GM12878 (cell line): ENCODE results near the gene PLPPR2. TPM values are rescaled to one million over a fixed set of nuclear protein-coding genes. Genes with fewer than 3 reads are reported as not detected.

ENCODE experiments used
- CBX5 ChIP-seq: sonication (generic); IDR thresholded peaks from 2 replicates; pipeline ENCODE4 v1.6.1; 2016; ENCODE audit warnings: low read depth, moderate library complexity, mild to moderate bottlenecking, inconsistent platforms
- CHD2 ChIP-seq: IDR thresholded peaks from 2 replicates; pipeline ENCODE4 v1.6.1; 2011; ENCODE audit warnings: low read depth, low read length, improper control_type of control experiment, borderline replicate concordance
- EED ChIP-seq: sonication (generic); IDR thresholded peaks from 2 replicates; pipeline ENCODE4 v1.6.1; 2016; ENCODE audit warnings: antibody characterized with exemption, low read depth
- GABPA ChIP-seq: IDR thresholded peaks from 2 replicates; pipeline ENCODE4 v1.6.1; 2014; ENCODE audit warnings: antibody characterized with exemption, low read depth, mild to moderate bottlenecking, inconsistent platforms
- NBN ChIP-seq: fragments of 450-650 bp; IDR thresholded peaks from 2 replicates; pipeline ENCODE4 v1.6.1; 2016
- NFIC ChIP-seq: IDR thresholded peaks from 2 replicates; pipeline ENCODE4 v1.6.1; 2012; ENCODE audit warnings: low read depth, mild to moderate bottlenecking, inconsistent platforms, low read length, moderate library complexity
- NR2C1 ChIP-seq: fragments of 450-650 bp; IDR thresholded peaks from 2 replicates; pipeline ENCODE4 v1.6.1; 2017; ENCODE audit warnings: antibody characterized with exemption, mild to moderate bottlenecking, moderate library complexity
- PML ChIP-seq: IDR thresholded peaks from 2 replicates; pipeline ENCODE4 v1.6.1; 2012; ENCODE audit warnings: low read length, inconsistent platforms
- POLR2AphosphoS2 ChIP-seq: IDR thresholded peaks from 2 replicates; pipeline ENCODE4 v1.6.1; 2011; ENCODE audit warnings: low read depth, mild to moderate bottlenecking, low read length, improper control_type of control experiment, moderate library complexity
- SMAD1 ChIP-seq: fragments of 450-650 bp; IDR thresholded peaks from 2 replicates; pipeline ENCODE4 v1.6.1; 2018; ENCODE audit warnings: mild to moderate bottlenecking, low read depth; ENCODE audit not compliant: partially characterized antibody
- SMAD5 ChIP-seq: IDR thresholded peaks from 2 replicates; pipeline ENCODE4 v1.6.1; 2016; ENCODE audit warnings: antibody characterized with exemption, low read depth
- ZBED1 ChIP-seq: IDR thresholded peaks from 2 replicates; pipeline ENCODE4 v1.6.1; 2016; ENCODE audit warnings: borderline replicate concordance
- ZNF207 ChIP-seq: fragments of 450-650 bp; IDR thresholded peaks from 2 replicates; pipeline ENCODE4 v1.6.1; 2014; ENCODE audit warnings: antibody characterized with exemption, mild to moderate bottlenecking, borderline replicate concordance
- polyA plus RNA-seq, 11 experiments: library from polyadenylated mRNA; depleted of rRNA in 4 of 11; unstranded in 6 of 11; stranded (reverse) in 5 of 11; fragments of >200 nt; fragmentation: Nextera tagmentation in 4 of 11; fragmentation: Illumina TruSeq in 1 of 11; extraction: Ambion mirVana in 4 of 11; extraction: Trizol in 1 of 11; gene quantifications; 1 replicate in 1 of 11; 2 replicates in 10 of 11; pipeline versions ENCODE4 v1.2.1 to v1.2.3, GENCODE V29; 2011 to 2016; ENCODE audit warnings: inconsistent platforms in 2 of 11, missing spikeins in 2 of 11, low read depth in 1 of 11
- total RNA-seq, 4 experiments: library from RNA; depleted of rRNA in 3 of 4; stranded (reverse); fragments of >200 nt in 3 of 4; fragmentation: Illumina TruSeq in 1 of 4; extraction: Trizol in 1 of 4; gene quantifications; 2 replicates each; pipeline versions ENCODE4 v1.2.1 to v1.2.3, GENCODE V29; 2013 to 2021
- TF ChIP-seq, protein P1 (sequence below): fragments of 450-650 bp; formaldehyde crosslinking; IDR thresholded peaks from 2 replicates; pipeline ENCODE4 v1.4.0; 2020; ENCODE audit warnings: mild to moderate bottlenecking, moderate library complexity
- TF ChIP-seq, protein P2 (sequence below): fragments of 450-650 bp; IDR thresholded peaks from 2 replicates; pipeline ENCODE4 v1.6.1; 2017; ENCODE audit warnings: mild to moderate bottlenecking, low read depth, inconsistent platforms; ENCODE audit not compliant: poor library complexity, severe bottlenecking
- TF ChIP-seq, protein P3 (sequence below), 3 experiments: IDR thresholded peaks in 2 of 3; conservative IDR thresholded peaks in 1 of 3; 2 replicates each; pipeline ENCODE4 v1.5.1; 2011; ENCODE audit warnings: low read depth in 3 of 3, low read length in 3 of 3, mild to moderate bottlenecking in 3 of 3, control low read depth in 2 of 3, moderate library complexity in 2 of 3, inconsistent platforms in 1 of 3, mixed read lengths in 1 of 3; ENCODE audit not compliant: control insufficient read depth in 2 of 3, insufficient read depth in 1 of 3; ENCODE audit errors: extremely low read depth in 1 of 3
- TF ChIP-seq, protein P4 (sequence below): IDR thresholded peaks from 2 replicates; pipeline ENCODE4 v1.6.1; 2012; ENCODE audit warnings: mild to moderate bottlenecking, low read depth, low read length

Gene PLPPR2
- total and polyA plus RNA-seq, 10 of the 15 experiments (the other 5 are each of a cell fraction or from before 2014, with no cell fraction given), result 0.09 to 2.8 (median 0.70) TPM

DNA sequence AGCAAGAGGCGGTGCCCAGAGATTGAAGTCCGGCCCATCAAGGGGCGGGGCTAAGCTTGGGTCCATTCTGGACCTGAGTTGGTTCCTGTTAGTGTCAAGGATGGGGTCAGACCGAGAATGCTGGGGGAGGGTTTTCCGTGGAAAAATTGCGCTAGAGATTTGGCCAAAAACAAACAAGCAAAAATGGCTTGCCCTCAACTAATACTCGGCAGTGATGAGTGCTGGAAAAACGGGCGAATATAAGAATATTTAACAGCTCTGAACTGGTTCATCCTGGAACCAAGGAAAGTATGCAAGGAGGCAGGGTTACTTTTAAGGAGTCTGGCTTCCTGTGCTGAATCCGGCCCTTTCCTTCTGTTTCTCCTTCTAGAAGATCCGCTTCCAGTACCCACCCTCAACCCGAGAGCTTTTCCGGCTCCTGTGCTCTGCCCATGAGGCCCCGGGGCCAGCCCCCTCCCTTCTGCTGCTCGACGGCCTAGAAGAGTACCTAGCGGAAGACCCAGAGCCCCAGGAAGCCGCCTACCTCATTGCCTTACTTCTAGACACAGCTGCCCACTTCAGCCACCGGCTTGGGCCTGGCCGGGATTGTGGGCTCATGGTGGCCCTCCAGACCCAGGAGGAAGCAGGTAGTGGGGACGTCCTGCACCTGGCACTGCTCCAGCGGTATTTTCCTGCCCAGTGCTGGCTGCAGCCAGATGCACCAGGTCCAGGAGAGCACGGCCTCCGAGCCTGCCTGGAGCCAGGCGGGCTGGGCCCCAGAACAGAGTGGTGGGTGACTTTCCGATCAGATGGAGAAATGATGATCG, 20.1 kb downstream of the PLPPR2 start (continued):
- TF ChIP-seq, protein P1, sequence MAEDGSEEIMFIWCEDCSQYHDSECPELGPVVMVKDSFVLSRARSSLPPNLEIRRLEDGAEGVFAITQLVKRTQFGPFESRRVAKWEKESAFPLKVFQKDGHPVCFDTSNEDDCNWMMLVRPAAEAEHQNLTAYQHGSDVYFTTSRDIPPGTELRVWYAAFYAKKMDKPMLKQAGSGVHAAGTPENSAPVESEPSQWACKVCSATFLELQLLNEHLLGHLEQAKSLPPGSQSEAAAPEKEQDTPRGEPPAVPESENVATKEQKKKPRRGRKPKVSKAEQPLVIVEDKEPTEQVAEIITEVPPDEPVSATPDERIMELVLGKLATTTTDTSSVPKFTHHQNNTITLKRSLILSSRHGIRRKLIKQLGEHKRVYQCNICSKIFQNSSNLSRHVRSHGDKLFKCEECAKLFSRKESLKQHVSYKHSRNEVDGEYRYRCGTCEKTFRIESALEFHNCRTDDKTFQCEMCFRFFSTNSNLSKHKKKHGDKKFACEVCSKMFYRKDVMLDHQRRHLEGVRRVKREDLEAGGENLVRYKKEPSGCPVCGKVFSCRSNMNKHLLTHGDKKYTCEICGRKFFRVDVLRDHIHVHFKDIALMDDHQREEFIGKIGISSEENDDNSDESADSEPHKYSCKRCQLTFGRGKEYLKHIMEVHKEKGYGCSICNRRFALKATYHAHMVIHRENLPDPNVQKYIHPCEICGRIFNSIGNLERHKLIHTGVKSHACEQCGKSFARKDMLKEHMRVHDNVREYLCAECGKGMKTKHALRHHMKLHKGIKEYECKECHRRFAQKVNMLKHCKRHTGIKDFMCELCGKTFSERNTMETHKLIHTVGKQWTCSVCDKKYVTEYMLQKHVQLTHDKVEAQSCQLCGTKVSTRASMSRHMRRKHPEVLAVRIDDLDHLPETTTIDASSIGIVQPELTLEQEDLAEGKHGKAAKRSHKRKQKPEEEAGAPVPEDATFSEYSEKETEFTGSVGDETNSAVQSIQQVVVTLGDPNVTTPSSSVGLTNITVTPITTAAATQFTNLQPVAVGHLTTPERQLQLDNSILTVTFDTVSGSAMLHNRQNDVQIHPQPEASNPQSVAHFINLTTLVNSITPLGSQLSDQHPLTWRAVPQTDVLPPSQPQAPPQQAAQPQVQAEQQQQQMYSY, result peak; percentile 38; the same call in 1 of the 2 replicates
- TF ChIP-seq EED (0 out of 2 replicates have a peak, but pooled peaks have one; percentile 23), CHD2 (no peak), SMAD5 (peak; percentile 61; the same call in 1 of the 2 replicates), ZBED1 (no peak), POLR2AphosphoS2 (peak; percentile 85; the same call in 1 of the 2 replicates), GABPA (no peak), NR2C1 (no peak), NBN (peak; percentile 40), ZNF207 (peak; percentile 29; the same call in 1 of the 2 replicates), CBX5 (no peak), SMAD1 (peak; percentile 43), PML (peak; percentile 64; the same call in 1 of the 2 replicates), NFIC (no peak)
- TF ChIP-seq, protein P2, sequence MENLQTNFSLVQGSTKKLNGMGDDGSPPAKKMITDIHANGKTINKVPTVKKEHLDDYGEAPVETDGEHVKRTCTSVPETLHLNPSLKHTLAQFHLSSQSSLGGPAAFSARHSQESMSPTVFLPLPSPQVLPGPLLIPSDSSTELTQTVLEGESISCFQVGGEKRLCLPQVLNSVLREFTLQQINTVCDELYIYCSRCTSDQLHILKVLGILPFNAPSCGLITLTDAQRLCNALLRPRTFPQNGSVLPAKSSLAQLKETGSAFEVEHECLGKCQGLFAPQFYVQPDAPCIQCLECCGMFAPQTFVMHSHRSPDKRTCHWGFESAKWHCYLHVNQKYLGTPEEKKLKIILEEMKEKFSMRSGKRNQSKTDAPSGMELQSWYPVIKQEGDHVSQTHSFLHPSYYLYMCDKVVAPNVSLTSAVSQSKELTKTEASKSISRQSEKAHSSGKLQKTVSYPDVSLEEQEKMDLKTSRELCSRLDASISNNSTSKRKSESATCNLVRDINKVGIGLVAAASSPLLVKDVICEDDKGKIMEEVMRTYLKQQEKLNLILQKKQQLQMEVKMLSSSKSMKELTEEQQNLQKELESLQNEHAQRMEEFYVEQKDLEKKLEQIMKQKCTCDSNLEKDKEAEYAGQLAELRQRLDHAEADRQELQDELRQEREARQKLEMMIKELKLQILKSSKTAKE, result peak; percentile 17
- TF ChIP-seq, protein P3, sequence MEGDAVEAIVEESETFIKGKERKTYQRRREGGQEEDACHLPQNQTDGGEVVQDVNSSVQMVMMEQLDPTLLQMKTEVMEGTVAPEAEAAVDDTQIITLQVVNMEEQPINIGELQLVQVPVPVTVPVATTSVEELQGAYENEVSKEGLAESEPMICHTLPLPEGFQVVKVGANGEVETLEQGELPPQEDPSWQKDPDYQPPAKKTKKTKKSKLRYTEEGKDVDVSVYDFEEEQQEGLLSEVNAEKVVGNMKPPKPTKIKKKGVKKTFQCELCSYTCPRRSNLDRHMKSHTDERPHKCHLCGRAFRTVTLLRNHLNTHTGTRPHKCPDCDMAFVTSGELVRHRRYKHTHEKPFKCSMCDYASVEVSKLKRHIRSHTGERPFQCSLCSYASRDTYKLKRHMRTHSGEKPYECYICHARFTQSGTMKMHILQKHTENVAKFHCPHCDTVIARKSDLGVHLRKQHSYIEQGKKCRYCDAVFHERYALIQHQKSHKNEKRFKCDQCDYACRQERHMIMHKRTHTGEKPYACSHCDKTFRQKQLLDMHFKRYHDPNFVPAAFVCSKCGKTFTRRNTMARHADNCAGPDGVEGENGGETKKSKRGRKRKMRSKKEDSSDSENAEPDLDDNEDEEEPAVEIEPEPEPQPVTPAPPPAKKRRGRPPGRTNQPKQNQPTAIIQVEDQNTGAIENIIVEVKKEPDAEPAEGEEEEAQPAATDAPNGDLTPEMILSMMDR (IDR thresholded peaks at IDR 0.05 in 2 of 3, conservative IDR thresholded peaks at IDR 0.05 in 1 of 3; ENCODE audit: control insufficient read depth in 2 of 3, extremely low read depth in 1 of 3, insufficient read depth in 1 of 3, low read depth in 3 of 3, low read length in 3 of 3), result no peak
- TF ChIP-seq, protein P4, sequence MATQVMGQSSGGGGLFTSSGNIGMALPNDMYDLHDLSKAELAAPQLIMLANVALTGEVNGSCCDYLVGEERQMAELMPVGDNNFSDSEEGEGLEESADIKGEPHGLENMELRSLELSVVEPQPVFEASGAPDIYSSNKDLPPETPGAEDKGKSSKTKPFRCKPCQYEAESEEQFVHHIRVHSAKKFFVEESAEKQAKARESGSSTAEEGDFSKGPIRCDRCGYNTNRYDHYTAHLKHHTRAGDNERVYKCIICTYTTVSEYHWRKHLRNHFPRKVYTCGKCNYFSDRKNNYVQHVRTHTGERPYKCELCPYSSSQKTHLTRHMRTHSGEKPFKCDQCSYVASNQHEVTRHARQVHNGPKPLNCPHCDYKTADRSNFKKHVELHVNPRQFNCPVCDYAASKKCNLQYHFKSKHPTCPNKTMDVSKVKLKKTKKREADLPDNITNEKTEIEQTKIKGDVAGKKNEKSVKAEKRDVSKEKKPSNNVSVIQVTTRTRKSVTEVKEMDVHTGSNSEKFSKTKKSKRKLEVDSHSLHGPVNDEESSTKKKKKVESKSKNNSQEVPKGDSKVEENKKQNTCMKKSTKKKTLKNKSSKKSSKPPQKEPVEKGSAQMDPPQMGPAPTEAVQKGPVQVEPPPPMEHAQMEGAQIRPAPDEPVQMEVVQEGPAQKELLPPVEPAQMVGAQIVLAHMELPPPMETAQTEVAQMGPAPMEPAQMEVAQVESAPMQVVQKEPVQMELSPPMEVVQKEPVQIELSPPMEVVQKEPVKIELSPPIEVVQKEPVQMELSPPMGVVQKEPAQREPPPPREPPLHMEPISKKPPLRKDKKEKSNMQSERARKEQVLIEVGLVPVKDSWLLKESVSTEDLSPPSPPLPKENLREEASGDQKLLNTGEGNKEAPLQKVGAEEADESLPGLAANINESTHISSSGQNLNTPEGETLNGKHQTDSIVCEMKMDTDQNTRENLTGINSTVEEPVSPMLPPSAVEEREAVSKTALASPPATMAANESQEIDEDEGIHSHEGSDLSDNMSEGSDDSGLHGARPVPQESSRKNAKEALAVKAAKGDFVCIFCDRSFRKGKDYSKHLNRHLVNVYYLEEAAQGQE, result 0 out of 2 replicates have a peak, but pooled peaks have one; percentile 4
